Measurements from ENCODE around the gene SAE1.

The SAE1 gene

DNA sequence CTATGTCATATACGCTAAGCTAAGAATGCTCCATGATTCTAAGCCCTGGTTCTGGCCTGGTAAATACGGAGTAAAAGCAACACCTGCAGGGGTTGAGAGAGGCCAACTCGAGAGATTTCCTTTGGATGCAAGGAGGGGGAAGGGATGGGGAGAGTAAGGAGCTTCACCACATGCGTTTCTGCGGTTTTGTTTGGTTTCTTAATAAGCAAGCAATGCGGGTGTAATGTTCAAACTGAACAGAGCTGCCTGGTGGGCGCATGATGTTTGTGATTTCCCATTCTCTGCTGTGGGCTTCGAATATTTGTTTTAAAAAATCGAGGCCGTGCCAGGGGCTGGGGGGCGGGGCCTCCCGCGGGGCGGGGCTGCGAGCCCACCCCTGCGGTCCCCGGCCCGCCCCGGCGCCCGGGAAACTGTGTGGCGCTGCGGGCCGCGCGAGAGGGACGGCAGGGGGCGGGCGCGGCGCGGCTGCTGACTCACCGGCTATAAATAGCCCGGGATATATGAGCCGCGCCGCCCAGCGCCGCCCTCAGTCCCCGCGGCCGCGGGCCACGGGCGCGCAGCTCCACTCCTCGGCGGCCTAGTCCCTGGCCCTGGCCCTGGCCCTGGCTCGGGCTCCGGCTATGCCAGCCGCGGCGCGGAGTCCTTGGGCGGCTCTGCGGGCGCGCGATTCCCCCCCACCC, 95.3 kb downstream of the SAE1 start:
- peak; percentile 72 for DNase-seq

DNA sequence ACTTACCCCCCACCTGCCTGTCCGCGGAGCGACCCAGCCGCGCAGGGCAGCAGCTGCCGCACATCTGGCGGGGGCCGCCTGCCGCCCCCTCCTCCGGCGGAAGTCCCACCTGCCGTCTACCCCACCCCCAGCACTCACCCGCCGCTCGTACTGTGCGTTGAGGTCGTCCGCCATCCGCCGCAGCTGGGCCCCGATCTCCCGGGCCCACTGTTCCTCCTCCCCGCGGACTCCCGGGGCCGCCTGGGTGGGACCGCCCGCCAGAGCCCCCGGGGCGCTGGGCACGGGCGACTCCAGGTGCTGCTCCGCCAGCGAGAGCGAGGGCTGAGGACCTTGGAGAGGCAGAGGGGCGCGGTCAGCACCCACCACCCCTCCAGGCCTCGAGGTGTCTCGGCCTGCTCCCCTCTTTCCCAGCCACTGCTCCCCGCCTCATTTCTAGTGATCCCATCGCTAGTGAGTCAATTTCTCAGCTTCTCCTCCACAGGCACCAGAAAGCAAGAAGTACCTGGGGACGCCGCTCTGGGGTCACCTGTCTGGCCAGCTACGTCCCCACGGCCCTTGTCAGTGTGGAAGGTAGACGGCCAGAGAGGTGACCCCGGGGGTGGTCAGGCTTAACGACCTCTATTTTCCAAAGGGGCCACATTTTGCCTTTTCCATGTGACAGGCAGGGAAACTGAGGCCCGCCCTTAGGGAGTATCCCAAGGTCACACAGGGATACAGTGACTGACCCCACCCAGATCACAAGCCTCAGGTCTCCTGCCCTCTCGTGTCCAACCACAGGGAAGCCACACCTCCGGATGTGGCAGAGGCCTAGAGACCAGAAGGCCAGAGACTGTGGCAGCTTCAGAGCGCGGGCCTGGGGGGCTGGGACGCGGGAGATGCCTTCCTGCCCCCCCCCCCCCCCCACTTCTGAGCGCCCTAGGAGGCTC, 96.1 kb downstream of the SAE1 start:
- DNase-seq, result no peak

DNA sequence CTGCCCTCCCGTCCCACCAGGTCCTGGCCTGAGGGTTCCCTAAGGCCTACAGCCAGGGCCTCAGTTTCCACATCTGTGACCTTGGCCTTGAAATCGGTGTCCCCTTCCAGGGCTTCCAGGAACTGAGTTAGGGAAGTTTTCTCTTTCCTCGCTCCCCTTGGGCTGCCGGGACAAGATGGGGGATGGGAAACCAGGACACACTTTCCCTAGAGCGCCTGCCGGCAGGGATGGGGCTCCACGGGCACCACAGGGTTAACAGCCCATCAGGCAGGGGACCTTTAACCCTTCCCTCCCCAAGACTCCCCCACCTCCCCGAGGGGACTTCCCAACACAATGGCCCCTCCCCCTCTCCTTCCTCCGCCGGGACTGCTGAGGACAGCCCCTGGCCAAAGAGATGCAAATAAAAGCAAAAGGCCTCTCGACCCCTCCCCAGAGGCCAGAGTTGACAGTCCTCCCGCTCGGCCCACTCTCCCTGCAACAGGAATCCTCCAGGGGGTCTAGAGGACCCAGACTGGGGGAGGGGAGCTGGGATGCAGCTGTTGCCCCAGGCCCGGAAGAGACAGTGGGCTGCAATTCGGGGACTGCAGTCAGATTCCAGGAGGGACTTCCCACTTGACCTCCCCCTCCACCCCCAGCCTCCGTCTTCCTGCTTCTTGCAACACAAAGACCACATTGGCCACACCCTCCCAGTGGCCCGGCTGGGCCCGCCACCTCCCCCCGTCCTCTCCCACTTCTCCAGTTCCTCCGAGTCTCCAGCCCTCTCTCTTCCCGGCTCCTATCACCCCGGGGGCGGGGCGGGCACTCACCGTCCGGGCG, 96.9 kb downstream of the SAE1 start:
- DNase-seq, result no peak

DNA sequence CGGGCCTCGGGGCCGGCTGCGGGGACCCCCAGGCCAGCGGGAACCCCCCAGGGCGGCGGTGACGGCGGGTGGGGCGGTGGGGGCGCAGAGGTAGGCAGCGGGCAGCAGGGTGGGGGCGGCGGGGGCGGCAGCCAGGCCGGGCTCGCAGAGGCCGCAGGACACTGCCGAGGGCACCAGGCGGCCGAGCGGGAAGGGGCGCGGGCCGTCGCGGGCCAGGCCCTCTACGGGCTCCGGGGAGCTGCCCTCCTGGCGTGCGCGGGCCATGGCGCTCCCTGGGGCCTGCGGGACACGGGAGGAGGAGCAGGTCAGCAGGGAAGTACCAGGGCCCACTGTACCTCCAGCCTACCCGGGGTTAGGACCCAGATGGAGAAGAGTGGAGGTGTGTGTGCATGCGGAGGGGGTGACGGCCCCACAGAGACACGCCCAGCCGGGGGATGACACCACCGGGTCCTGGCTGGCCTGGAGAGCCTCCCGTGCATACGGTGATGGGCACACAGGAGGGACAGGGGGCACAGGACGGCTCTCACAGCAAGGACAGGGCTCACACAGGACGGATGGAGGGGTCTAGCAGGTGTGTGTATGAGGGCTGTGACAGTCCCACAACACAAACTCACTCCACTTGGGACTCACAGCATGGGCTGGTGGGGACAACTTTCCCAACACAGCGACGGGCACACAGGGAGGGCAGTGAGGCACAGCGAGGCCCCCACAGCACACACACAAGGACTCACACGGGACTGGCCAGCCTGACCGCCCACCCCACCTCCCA, 97.7 kb downstream of the SAE1 start:
- no peak for DNase-seq

DNA sequence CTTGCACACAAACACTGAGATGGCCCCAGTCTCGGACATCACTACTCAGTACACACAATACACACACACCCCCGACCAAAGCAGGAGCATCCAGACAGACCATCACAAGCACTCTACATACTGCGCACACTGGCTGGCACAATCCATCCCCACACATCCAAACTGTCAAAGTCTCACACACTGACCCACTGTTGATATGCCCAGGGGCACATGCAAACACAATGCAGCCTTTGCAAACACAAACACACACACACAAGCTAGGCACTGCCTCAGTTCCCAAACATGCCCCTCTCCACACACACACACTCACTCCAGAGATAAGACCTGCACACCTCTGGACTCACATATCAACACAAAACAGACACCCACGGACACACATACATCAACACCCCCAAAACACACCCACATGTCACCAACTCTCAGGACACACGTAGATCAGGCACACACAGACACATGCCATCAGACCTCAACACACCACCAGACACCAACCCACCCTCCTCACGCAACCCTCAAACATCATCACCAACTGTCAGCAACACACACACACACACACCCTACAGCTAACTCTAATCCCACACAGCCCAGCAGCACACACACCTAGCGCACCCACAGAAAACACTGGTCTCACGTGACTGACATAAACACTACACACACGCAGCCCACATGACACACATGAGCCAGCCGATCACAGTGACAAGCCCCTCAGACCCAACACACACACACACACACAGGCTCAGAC, 98.5 kb downstream of the SAE1 start:
- DNase-seq, result no peak

DNA sequence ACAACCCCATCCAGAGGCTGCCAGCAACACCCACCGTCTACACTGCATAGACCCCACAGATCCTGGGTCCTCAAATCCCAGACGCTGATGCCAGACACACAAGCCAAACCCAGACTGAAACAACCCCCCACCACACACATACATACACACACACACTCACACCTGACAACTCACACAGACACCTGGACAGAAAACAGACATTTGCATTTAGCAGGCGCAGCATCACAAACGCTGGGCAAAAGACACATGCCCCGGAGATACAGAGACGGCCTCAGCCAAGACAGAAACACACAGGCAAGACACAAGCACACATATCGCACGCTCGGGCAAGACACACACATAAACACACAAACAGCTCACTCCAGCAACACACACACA, 99.0 kb downstream of the SAE1 start:
- DNase-seq, result no peak

DNA sequence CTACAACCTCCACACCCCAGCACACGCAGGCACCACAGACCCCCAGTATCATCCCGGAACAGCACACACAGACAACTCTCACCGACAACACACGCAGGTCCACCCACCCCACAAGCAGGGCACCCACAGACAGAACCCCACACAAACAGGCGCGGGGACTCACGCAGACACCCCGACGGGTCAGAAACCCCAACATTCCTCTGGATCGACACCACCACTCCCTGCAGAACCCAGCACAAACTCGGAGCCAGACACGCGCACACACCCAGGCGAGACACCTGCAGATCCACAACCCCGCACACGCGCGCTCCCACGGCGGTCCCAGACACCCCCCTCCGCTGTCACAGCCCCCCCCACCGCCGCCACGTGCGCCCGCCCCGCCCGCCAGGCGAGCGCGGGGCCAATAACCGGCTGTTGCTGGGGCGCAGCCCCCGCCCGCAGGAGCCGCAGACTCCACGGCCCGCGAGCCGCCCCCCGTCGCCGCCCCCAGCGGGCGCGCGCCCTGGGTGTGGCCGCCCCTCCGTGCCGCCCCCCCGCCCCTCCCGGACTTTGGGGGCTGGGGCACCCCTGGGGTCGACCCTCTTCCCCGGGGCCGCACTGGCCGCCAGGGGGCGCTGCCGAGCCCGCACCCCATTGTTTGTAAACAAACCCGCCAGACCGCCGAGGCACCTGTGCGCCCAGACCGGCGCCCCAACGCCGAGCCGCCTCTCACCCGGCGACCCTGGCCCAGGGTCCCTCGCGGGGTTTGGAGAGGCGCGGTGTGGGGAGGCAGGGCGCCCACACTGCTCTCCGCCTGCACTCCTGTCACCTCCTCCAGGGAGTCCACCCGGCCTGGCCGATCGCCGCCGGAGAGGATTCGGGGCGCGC, 99.7 kb downstream of the SAE1 start:
- DNase-seq, result no peak

DNA sequence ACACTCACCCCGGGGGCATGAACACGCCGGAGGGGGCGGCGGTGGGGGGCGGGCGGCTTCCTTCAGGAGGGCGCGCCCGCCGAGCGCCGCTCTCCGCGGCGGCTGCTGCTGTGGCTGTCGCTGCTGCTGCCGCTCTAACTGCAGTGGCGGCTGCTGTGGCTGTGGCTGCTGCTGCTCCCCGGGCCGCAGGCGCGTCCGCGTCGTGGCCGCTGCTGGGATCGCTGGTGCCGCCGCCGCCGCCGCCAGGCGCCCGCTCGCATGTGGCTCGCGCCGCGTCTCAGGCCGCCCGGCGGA, 100.2 kb downstream of the SAE1 start, which contains the start of gene BBC3:
TSS of gene BBC3 (minus strand) at position 279 of the 294 bp plus-strand sequence. CDS start 2,768 bp downstream, outside the sequence.
- no peak for DNase-seq

DNA sequence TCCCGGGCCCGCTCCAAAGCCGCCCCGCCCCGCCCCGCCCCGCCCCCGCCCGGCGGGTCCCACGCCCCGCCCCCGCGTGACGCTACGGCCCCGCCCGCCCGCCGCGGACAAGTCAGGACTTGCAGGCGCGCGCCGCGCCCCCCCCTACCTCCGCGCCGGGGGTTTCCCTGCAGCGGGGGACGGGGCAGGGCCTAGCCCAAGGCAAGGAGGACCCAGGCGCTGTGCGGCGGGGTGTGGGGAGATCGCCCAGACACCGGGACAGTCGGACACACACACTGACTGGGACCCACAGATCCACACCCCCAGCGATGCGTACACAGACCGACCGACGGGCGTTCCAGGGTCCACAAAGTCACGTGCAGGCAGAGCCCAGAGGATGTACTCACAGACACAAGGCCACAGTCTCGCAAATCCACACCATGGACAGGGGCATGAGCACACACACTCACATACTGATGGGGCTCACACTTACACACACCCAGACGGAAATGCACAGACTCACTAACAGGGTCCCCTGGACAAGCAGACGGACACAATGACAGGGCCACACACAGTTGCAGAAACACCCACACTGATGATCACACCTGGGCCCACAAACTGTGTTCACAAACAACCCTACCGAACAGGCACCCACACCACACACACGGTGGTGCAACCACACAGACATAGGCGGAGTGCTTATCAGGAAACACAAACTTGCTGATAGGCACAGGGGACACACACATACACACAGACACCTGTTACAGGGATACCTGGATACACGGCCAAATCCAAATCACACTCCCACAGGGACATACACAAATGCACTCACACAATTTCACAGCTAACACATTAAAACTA, 100.8 kb downstream of the SAE1 start:
- DNase-seq, result no peak

DNA sequence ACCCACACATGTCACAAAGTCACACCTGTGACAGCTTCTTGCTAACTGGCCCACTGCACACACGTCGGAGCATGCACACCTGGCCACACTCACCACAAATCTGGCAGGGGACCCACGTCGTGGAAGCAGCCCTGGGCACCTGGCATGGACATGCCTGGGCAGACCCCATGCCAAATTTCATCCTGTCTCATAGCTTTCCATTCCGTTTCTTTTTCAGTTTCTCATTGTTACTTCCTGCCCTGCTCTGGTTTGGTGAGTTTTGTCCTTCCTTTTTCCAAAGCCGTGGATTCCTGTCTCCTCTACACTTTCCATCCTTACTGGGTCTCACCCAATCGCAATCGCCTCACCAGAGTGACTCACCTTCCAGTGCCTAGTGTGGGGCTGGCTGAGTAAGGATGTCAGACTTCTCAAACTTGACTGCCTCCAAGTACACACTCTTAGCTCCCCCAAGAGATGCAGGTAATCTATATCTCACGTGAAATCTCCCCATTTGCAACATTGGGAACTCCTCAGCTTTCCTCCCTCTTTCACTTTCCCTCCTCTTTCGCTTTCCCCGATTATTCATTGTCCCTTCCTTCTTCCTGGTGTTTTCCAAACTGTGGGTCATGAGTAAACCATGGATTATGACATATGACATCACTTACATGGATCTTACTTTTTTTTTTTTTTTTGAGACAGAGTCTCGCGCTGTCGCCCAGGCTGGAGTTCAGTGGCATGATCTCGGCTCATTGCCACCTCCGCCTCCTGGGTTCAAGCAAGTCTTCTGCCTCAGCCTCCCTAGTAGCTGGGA, 102.0 kb downstream of the SAE1 start:
- DNase-seq, result no peak

DNA sequence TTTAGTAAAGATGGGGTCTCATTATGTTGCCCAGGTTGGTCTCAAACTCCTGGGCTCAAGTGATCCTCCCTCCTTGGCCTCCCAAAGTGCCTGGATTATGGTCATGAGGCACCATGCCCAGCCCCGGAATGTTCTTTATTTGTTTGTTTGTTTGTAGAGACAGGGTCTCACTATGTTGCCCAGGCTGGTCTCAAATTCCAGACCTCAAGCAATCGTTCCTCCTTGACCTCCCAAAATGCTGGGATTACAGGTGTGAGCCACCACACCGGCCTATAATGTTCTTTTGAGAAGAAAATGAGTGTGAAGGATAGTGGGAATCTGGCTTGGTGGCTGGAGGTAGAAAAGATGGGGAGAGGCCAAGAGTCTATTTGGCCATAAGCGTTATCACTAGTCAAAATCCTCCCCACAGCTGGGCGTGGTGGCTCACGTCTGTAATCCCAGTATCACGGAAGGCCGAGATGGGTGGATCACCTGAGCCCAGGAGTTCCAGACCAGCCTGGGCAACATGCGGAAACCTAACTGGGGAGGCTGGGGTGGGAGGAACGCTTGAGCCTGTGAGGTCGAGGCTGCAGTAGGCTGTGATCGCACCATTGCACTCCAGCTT, 105.5 kb downstream of the SAE1 start:
- DNase-seq, result no peak

DNA sequence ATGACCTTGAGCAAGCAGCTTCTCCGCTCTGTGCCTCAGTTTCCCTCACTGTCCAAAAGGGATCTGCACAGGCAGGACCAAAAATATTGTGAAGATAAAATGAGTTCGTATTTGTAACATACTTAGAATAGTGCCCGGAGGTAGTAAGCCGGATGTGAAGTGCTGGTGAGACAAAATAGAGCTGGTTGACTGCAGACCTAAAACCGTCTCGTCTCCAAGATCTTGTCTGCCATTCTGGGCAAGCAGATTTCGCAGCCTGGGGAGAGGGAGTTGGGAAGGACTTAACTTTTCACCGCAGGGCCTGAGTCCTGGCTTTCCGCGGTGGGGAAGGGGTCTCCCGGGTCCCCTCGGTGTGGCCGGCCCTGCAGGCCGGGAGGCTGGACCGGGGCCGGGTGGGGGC, 108.5 kb downstream of the SAE1 start:
- no peak for DNase-seq

DNA sequence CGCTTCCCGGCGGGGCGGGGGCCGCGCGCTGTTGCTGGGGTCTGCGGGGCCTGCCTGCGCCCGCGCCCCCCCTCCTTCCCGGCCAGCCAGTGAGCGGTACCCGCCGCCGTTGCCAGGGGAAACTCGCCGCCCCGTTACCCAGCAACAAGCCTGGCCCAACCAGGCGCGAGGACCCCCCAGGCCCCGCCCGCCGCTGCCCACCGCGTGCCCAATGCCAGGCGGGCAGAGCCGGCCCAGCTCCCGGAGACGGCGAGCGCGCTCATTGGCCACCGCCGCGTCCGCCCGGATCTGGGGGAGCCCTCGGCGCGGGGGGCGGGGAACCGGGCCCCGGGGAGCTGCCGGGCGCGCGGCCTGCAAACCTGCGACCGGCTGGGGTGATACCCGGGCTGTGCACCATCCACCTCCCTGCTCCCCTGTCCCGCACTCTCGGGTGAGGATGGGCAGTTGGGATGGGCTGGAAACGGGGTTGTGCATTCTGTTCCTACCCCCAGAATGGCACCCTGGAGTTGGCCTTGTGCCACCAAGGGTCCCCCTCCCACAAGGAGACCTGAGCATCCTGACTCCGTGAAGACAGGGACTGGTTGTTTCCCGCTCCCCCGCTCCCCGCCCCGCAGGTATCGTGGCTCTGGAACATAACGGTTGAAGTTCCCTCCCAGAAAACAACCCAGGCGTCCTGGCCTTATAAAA, 109.1 kb downstream of the SAE1 start:
- peak; percentile 78 for DNase-seq

DNA sequence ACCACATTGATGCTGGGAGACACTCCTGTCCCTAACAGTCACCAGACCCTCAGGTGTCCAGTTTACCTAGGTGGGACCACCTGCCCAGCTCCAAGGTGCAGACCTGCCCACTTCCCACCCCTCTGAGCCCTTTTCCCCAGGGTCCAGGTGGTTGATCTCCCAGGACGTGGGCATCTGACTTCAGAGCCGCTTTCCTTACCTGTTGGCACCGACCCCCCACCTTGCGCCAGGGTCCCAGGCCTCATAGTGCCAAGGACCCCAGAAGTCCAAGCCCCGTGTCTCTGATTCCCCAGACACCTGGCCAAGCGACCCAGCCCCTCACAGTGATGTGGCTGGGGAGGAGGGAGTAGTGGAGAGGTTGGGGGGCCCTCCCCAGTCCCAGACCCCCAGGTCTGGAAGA, 109.9 kb downstream of the SAE1 start:
- no peak for DNase-seq

DNA sequence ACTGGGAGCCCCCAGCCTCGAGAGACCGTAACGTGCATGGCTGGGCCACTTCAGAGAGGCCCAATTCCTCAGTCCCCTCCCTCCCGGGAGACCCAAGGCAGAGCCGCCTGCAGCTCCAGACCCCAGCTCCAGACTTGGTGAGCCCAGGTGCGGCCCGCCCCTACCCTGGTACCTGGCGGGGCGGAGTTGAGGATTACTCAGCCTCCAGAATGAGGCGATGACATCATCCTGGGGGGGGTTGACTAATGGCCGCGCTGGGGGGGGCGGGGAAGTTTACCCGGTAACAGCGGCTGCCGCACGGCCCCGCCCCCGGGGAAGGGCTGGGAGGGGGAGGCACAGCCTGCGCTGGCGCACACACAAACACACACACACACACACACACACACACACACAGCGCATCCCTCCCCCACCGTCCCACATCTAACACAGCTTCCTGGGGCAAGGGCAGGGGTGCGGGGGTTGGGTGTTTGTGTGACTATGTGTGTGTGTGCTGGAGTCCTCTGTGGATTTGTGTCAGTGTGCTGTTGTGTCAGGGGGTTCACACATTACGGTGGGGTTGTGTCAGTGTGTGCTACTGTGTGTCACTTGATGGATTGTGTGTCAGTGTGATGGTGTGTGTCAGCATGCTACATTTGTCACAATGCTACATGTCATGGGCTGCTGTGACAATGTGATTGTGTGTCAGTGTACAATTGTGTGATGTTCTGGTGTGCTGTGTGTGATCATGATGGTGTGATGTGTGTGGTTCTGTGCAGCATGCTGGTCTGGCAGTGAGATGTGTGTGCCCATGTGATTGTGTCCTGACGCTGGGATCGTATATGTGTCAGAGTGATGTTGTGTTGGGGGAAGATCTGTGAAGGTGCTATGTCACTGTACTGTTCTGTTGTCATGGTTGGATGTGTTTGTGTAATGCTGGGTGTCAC, 110.6 kb downstream of the SAE1 start:
- DNase-seq, result no peak

DNA sequence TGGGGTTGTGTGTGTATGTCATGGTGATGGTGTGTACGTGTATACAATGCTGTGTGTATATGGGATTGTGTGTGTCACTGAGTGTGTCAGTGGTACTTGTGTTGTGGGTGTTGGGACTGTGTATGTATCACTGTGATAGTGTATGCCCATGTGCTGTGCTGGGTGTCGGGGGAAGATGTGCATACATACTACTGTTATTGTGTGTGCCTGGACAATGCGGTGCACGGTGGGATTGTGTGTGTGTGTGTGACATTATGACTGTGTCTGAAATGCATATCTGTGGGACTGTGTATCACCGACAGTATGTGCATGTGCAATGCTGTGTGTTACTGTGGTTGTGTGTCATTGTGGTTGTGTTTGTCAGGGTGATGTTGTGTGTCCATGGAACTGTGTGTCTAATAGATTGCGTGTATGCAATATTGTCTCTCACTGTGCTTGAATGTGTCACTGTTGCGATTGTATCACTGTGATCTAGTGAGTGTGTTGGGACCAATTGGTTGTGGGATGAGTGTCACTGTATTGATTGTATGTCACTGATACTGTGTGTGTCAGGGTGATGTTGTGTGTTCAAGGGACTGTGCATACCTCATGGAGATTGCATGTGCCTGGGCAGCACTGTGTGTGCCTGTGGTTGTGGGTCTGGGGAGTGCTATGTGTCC, 111.4 kb downstream of the SAE1 start:
- no peak for DNase-seq
